Skeletal muscle tissue (tissue), 4 donors: ENCODE results near the gene CD81. TPM values are rescaled to one million over a fixed set of nuclear protein-coding genes. Genes with fewer than 3 reads are reported as not detected.
A peak's percentile ranks its signal among the peaks of the same experiment; 100 is the strongest.
"Not testable (repeated sequence)": the region's sequence is repeated elsewhere in the genome, so short reads cannot be mapped to it uniquely, and the experiment has no call there.

Experiments used
- H3K27ac ChIP-seq: one replicate; pipeline ENCODE4 v1.7.0; 2013; ENCODE audit warnings: mild to moderate bottlenecking, low read depth, low read length, inconsistent platforms
- H3K27me3 ChIP-seq, 3 donors: one replicate each; pipeline ENCODE4 v1.7.0; 2013; ENCODE audit warnings: low read length in 3 of 3; ENCODE audit not compliant: control insufficient read depth in 3 of 3, insufficient read depth in 3 of 3
- H3K36me3 ChIP-seq, 3 donors: one replicate each; pipeline ENCODE4 v1.7.0; 2013; ENCODE audit warnings: low read length in 3 of 3; ENCODE audit not compliant: control insufficient read depth in 3 of 3, insufficient read depth in 3 of 3
- H3K4me1 ChIP-seq, 3 donors: one replicate each; pipeline ENCODE4 v1.7.0; 2013; ENCODE audit warnings: low read length in 3 of 3, mild to moderate bottlenecking in 3 of 3; ENCODE audit not compliant: control insufficient read depth in 3 of 3, insufficient read depth in 3 of 3
- H3K4me3 ChIP-seq, 3 donors: one replicate each; pipeline ENCODE4 v1.7.0; 2013; ENCODE audit warnings: low read length in 3 of 3
- H3K9ac ChIP-seq, 3 donors: one replicate each; pipeline ENCODE4 v1.7.0; 2013; ENCODE audit warnings: low read length in 3 of 3, mild to moderate bottlenecking in 3 of 3, moderate library complexity in 2 of 3, low read depth in 1 of 3
- H3K9me3 ChIP-seq, 3 donors: one replicate each; pipeline ENCODE4 v1.7.0; 2013; ENCODE audit warnings: low read length in 3 of 3; ENCODE audit not compliant: control insufficient read depth in 3 of 3
- total RNA-seq: library from RNA; depleted of rRNA; stranded (reverse); fragments of >200 nt; gene quantifications from one replicate; pipeline ENCODE4 v1.2.3, GENCODE V29; 2014
- donor health status: Osteomylitis.

Gene CD81, protein sequence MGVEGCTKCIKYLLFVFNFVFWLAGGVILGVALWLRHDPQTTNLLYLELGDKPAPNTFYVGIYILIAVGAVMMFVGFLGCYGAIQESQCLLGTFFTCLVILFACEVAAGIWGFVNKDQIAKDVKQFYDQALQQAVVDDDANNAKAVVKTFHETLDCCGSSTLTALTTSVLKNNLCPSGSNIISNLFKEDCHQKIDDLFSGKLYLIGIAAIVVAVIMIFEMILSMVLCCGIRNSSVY
- total RNA-seq = 221 TPM

DNA sequence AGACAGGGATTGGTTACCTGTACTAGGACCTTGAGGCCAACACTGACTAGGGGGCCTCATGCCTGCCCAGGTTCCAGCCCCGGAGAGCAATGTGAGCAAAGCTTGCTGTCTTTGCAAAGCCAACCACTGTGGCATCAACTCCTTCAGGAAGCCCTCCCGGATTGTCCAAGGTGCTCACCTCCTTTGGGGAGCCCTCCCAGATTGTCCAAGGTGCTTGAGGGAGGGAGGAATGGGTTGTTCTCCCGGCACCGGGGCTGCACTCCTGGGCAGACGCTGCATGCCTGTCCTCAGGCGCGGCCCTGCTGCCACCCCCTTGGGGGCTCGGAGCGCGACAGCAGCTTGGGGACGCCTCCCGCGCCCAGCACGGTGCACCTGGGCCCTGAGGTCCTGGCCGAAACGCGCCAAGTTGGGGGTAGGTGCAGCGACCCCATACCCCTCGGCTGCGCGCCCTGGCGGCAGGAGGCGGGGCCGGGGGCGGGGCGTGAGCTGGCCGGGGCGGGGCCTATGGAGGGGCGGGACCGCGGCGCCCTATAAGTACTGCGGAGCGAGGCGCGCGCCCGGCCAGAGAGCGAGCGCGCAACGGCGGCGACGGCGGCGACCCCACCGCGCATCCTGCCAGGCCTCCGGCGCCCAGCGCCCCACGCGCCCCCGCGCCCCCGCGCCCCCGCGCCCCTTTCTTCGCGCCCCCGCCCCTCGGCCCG is at the start of gene CD81:
Gene CD81 (plus strand): TSS at position 560 of the 701 bp plus-strand sequence. CDS start 240 bp downstream, outside the sequence.
- peak within 1 kb of the TSS; percentile 95 for H3K27ac ChIP-seq
- no peaks in the 10 kb centered on the region for H3K9me3 ChIP-seq
- no peaks in the 10 kb centered on the region for H3K36me3 ChIP-seq
- peak within 1 kb of the TSS; percentile 86 to 93 (median 89) for H3K9ac ChIP-seq
- peak within 1 kb of the TSS; percentile 77 to 88 (median 84) for H3K4me3 ChIP-seq
- H3K27me3 ChIP-seq = no peaks in the 10 kb centered on the region
- peaks cover 37 to 40% (median 38%) of the 10 kb centered on the region in 3 donors for H3K4me1 ChIP-seq

DNA sequence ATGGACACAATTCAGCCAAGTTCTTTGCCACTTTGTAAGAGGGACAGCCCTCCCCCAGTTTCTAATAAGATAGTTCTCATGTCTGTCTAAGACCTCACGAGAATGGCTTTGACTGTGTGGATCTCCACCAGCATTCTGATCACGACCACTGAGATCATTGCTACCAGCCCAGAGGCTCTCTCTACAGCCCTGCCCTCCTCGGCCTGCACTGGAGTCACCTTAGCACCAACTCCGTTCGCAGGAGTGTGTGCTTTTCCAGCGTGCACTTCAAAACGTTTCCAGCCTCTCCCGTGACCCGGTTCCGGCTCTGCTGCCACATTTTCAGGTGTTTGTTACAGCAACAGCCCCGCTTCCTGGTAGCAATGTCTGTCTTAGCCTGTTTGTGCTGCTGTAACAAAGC is 49.1 kb upstream of the CD81 start:
- H3K27me3 ChIP-seq = no peaks in the 10 kb centered on the region
- H3K4me1 ChIP-seq = peaks cover 0 to 13% (median 7%) of the 10 kb centered on the region in 3 donors
- no peak overlapping the region for H3K9ac ChIP-seq
- no peaks in the 10 kb centered on the region for H3K36me3 ChIP-seq
- H3K9me3 ChIP-seq = no peaks in the 10 kb centered on the region
- no peak overlapping the region for H3K4me3 ChIP-seq
- no peak overlapping the region for H3K27ac ChIP-seq

DNA sequence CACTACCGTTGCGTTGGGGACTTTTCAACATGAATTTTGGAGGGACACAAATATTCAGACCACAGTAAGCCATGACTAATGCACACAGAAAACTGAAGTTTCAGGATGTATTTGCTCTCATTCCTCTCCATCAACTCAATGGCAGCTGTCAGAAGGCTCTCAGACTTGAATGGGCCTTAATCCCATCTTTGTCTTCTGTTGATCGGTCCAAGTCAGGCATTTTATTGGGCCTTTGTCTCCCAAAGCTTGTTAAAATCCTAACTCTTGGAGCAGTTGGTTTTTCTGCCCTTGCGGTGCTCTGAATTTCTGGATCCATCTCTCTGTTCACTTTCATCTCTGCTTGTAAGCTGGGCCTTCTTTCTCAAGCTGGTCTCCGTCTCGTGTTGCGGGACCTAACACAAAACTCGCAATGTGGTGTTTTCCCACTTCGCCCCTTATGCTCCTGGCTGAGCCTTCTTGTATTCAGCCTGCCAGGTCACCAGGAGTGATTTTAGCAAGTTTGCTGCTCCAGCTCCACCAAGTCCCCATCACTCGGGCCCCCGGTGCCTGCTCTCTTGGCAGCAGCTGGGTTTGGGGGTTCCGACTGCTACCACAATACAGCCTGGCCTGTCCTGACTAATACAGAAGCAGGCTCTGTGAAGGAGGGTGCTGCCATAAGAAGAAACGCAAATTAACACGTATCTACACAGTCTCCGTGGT is 48.3 kb upstream of the CD81 start:
- Histone ChIP-seq H3K9ac (no peak overlapping the region), H3K4me1 (peaks cover 0 to 13% (median 7%) of the 10 kb centered on the region in 3 donors), H3K36me3 (no peaks in the 10 kb centered on the region), H3K27me3 (no peaks in the 10 kb centered on the region), H3K9me3 (no peaks in the 10 kb centered on the region), H3K27ac (no peak overlapping the region), H3K4me3 (no peak overlapping the region)

DNA sequence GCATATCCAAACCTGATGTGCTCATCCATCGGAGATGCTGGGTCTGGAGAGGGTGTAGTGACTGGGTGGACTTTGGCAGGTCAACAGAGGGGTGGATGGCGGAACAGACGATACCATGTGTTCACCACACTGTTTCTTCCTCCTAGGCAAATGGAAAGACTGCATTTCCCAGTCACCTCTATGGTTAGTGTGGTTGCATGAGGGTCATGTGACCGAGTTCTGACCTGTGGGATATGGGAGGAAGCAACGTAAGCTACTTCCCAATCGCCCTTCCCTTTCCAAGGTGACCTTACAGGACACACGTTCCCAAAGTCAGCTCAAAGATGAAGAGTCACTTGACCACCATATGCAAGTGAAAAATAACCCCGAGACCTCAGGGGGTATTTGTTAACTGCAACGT is 47.6 kb upstream of the CD81 start:
- no peaks in the 10 kb centered on the region for H3K36me3 ChIP-seq
- no peak overlapping the region for H3K9ac ChIP-seq

DNA sequence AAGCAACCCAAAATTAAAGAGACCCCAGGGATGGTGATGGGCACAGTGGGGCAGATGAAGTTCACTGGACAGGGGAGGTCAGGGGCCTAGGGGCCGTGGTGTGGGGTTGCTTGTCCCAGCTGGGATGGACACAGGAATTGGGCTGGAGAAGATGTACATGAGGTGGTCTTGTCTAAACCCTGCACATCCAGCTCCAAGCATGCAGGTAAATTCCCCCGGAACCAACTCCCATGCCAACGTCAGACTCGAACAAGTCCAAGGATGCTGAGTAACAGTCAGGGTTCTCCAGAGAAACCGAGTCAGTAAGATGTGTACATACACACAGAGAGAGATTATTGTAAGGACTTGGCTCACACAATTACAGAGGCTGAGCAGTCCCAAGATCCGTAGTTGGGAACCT is 46.4 kb upstream of the CD81 start:
- H3K4me3 ChIP-seq = no peak overlapping the region
- peaks cover 0 to 6% (median under 1%) of the 10 kb centered on the region in 3 donors for H3K4me1 ChIP-seq
- no peaks in the 10 kb centered on the region for H3K36me3 ChIP-seq
- H3K27me3 ChIP-seq = no peaks in the 10 kb centered on the region
- H3K27ac ChIP-seq = no peak overlapping the region
- H3K9me3 ChIP-seq = no peaks in the 10 kb centered on the region
- no peak overlapping the region for H3K9ac ChIP-seq

More for the DNA sequence above, 47.6 kb upstream of the CD81 start:
- Histone ChIP-seq H3K27me3 (no peaks in the 10 kb centered on the region), H3K4me1 (peaks cover 0 to 13% (median 7%) of the 10 kb centered on the region in 3 donors), H3K27ac (no peak overlapping the region), H3K4me3 (no peak overlapping the region), H3K9me3 (no peaks in the 10 kb centered on the region)

DNA sequence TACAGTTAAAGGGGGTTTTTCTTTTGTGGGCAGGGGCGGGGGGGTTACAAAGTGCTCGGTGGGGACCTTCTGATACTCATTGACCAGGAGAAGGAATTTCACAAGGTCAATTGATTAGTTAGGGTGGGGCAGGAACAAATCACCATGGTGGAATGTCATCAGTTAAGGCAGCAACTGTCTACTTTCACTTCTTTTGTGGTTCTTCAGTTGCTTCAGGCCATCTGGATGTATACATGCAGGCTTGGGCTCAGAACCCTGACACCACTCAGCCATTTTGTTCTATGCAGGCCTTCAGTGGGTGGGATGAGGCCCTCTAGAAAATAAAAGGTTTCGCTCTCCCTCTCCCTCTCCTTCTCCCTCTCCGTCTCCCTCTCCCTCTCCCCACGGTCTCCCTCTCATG is 45.7 kb upstream of the CD81 start:
- Histone ChIP-seq H3K36me3 (no peaks in the 10 kb centered on the region), H3K27me3 (peaks cover 0 to 1% (median 0%) of the 10 kb centered on the region in 3 donors), H3K4me3 (no peak overlapping the region), H3K4me1 (no peaks in the 10 kb centered on the region), H3K9ac (no peak overlapping the region), H3K9me3 (no peaks in the 10 kb centered on the region), H3K27ac (no peak overlapping the region)

DNA sequence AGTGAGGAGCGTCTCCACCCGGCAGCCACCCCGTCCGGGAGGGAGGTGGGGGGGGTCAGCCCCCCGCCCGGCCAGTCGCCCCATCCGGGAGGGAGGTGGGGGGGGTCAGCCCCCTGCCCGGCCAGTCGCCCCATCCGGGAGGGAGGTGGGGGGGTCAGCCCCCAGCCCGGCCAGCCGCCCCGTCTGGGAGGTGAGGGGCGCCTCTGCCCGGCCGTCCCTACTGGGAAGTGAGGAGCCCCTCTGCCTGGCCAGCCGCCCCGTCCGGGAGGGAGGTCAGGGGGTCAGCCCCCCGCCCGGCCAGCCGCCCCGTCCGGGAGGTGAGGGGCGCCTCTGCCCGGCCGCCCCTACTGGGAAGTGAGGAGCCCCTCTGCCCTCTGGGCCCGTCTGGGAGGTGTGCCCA is 44.5 kb upstream of the CD81 start:
- H3K9ac ChIP-seq, H3K4me3 ChIP-seq, H3K4me1 ChIP-seq, H3K27me3 ChIP-seq, H3K36me3 ChIP-seq, H3K9me3 ChIP-seq, H3K27ac ChIP-seq: not testable (repeated sequence)

DNA sequence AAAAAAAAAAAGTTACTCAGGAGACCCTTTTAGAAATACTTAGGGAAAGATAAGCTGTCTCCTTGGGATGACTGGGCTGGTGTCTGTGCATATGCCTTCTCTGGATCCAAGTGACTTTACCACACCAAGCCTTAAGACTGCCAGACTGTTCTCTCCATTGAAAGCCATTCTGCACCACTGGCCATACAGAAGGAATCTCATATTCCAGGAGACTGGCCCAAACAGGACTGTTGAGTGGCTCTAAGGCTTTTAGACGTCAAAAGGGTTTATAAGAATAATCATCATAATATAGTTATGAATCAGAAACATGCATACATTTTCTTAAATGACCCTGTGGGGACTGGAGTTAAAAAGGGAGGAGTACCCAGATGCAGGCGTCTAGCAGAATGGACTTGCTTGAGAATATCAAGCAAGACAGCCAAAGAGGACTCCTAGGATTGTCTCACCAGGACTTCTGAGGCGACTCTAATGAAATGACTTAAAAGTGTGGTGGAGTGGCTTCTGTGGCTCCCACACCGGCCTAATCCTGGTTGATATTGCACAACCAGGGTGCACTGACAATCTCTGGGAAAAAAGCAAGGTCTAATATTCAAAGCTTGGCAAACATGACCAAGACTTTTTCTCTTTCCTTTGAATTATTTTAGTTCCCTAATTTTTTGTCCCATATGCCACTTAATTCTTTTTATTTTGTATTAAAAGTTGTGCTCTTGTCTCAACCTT is 43.5 kb upstream of the CD81 start:
- not testable (repeated sequence) for H3K4me3 ChIP-seq, H3K27me3 ChIP-seq

DNA sequence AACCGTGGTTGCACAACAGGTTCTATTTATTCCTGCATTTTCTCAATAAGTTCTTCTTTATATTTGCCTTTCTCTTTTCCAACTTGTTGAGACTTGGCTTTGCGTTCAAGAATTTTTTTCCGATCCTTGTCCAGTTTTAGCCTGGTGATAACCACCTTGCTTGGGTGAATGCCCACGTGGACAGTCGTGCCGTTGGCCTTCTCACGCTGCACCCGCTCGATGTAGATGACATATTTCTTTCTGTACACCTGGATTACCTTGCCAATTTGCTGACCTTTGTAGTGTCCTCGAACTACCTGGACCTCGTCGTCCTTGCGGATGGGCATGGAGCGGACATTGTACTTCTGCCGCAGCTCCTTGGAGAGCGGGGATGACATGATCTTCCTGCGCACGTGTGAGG is 41.8 kb upstream of the CD81 start:
- not testable (repeated sequence) for H3K4me3 ChIP-seq, H3K27me3 ChIP-seq, H3K9ac ChIP-seq, H3K9me3 ChIP-seq, H3K36me3 ChIP-seq, H3K4me1 ChIP-seq, H3K27ac ChIP-seq

More for the DNA sequence above, 43.5 kb upstream of the CD81 start:
- H3K36me3 ChIP-seq, H3K9me3 ChIP-seq, H3K9ac ChIP-seq, H3K4me1 ChIP-seq, H3K27ac ChIP-seq: not testable (repeated sequence)
